Measurements from ENCODE around the gene ENTPD8. TPM values are rescaled to one million over a fixed set of nuclear protein-coding genes. Genes with fewer than 3 reads are reported as not detected.
"Not testable (repeated sequence)": the region's sequence is repeated elsewhere in the genome, so short reads cannot be mapped to it uniquely, and the experiment has no call there.

ENTPD8 gene
- total RNA-seq, 4 donors from 2014 or later, result 0.21 TPM; not detected in 3

- TF ChIP-seq, protein P1, sequence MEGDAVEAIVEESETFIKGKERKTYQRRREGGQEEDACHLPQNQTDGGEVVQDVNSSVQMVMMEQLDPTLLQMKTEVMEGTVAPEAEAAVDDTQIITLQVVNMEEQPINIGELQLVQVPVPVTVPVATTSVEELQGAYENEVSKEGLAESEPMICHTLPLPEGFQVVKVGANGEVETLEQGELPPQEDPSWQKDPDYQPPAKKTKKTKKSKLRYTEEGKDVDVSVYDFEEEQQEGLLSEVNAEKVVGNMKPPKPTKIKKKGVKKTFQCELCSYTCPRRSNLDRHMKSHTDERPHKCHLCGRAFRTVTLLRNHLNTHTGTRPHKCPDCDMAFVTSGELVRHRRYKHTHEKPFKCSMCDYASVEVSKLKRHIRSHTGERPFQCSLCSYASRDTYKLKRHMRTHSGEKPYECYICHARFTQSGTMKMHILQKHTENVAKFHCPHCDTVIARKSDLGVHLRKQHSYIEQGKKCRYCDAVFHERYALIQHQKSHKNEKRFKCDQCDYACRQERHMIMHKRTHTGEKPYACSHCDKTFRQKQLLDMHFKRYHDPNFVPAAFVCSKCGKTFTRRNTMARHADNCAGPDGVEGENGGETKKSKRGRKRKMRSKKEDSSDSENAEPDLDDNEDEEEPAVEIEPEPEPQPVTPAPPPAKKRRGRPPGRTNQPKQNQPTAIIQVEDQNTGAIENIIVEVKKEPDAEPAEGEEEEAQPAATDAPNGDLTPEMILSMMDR (IDR thresholded peaks at IDR 0.05), result no peak
- no peak for TF ChIP-seq POLR2A (IDR thresholded peaks at IDR 0.05)
- Histone ChIP-seq H3K4me3 (no peak overlapping the region), H3K4me1 (peaks cover 0 to 25% of the 10 kb centered on the region in 2 donors), H3K27ac (peak overlapping the region; percentile 21 to 63), H3K27me3 (peaks cover 0 to 8% of the 10 kb centered on the region in 2 donors), H3K36me3 (no peaks in the 10 kb centered on the region), H3K9me3 (no peaks in the 10 kb centered on the region)
- intact Hi-C loops (cut with DNase I; ENCODE audit: low total_unique reads), result loop anchor here (10.0 kb wide), 1 partner anchor 106 kb away; the partner anchor contains the start of gene NRARP
- no peak for DNase-seq
These were observed 30.3 kb downstream of the ENTPD8 start for GRCh38 chr9:137410891-137411249.

DNA sequence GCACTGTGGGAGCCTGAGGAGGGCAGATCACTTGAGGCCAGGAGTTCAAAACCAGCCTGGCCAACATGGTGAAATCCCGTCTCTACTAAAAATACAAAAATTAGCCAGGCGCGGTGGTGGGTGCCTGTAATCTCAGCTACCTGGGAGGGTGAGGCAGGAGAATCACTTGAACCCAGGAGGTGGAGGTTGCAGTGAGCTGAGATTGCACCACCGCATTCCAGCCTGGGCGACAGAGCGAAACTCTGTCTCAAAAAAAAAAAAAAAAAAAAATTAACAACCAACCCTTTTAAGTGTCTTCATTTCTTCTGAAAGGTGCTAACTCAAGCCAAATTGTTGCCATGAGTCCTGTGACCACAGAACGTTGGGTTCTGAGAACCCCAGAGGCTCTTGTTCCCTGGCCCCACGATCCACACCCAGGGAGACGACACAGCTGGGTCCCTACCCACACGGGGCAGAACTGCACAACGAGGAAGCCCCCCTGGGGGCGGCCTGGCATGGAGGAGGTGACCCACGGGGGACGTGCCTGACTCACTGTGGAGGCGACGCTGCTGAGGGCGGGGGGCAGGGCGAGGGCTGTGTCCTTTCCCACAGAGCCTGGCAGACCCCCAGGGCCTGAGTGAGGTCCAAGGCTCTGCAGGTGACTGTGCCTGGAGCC lies 30.8 kb downstream of the ENTPD8 start:
- peak overlapping the region in 1 of 2 donors; percentile 63 for H3K27ac ChIP-seq
- not testable (repeated sequence) for H3K36me3 ChIP-seq, H3K27me3 ChIP-seq, H3K4me3 ChIP-seq, DNase-seq, H3K9me3 ChIP-seq
- H3K4me1 ChIP-seq, result peaks cover 0 to 25% of the 10 kb centered on the region in 2 donors
- intact Hi-C loops (cut with DNase I; ENCODE audit: low total_unique reads), result loop anchor here (10.0 kb wide), 1 partner anchor 106 kb away; the partner anchor contains the start of gene NRARP

DNA sequence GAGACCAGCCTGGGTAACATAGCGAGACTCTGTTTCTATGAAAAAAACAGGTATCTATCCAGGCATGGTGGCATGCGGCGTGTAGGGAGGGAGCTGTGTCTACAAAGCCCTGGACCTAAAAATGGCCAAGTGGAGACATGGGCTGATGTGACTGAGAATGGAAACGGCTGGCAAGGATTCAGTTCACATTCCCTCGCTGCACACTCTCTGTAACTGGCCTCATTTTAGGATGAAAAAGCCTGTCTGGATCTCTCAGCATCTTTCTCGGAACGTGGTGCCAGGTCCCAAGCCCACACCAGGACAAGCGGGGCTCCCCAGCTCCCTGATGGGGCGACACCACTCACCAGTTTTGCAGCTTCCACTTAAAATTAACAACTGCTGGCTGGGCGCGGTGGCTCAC lies 31.6 kb downstream of the ENTPD8 start:
- Histone ChIP-seq H3K27ac (no peak overlapping the region), H3K27me3 (peaks cover 0 to 8% of the 10 kb centered on the region in 2 donors), H3K36me3 (no peaks in the 10 kb centered on the region), H3K4me3 (no peak overlapping the region), H3K9me3 (no peaks in the 10 kb centered on the region), H3K4me1 (peaks cover 0 to 25% of the 10 kb centered on the region in 2 donors)
- intact Hi-C loops (cut with DNase I; ENCODE audit: low total_unique reads), result no loop called here
- no peak for TF ChIP-seq POLR2A (IDR thresholded peaks at IDR 0.05)
- TF ChIP-seq, protein P1 (IDR thresholded peaks at IDR 0.05), result no peak
- DNase-seq, result no peak

DNA sequence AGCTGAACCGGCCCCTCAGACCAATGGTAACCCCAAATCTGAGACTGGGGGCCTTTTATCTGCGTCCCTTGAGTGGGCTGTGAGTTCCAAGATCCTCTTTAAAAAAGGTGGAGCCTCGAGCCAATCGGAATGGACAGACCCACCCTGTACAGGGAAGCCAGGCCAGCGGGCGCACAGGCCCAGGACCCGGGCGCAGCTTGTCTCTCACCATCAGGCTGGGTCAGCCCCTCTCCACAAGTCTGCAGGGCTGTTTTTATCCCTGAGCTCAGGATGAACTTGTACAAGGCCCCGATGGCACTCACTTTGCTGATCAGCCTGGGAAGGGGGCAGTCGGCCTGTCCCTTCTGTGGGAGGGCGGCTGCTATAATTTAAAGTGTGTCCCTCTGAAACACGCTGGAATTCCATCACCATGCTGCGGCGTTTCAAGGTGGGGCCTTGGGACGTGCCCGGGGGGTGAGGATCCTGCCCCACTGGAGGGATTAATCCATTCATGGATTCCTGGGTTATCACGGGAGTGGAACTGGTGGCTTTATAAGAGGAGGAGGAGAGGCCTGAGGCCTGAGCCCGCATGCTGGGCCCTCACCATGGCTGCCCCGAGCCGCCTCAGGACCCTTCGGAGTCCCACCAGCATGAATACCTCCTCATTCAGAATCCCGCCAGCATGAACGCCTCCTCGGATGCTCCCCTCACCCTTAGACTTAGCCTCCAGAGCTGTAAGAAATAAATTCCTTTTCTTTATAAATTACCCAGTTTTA lies 32.3 kb downstream of the ENTPD8 start:
- no peak overlapping the region for H3K27ac ChIP-seq
- H3K9me3 ChIP-seq, result no peaks in the 10 kb centered on the region
- no peak for TF ChIP-seq POLR2A (IDR thresholded peaks at IDR 0.05)
- TF ChIP-seq, protein P1 (IDR thresholded peaks at IDR 0.05), result no peak
- no peak overlapping the region for H3K4me3 ChIP-seq
- H3K27me3 ChIP-seq, result peaks cover 0 to 8% of the 10 kb centered on the region in 2 donors
- intact Hi-C loops (cut with DNase I; ENCODE audit: low total_unique reads), result no loop called here
- no peak for DNase-seq
- no peaks in the 10 kb centered on the region for H3K36me3 ChIP-seq
- H3K4me1 ChIP-seq, result peaks cover 0 to 25% of the 10 kb centered on the region in 2 donors

- TF ChIP-seq POLR2A (IDR thresholded peaks at IDR 0.05), result no peak
- TF ChIP-seq, protein P1 (IDR thresholded peaks at IDR 0.05), result no peak
- Histone ChIP-seq H3K9me3 (no peaks in the 10 kb centered on the region), H3K27me3 (peaks cover 0 to 8% of the 10 kb centered on the region in 2 donors), H3K4me3 (peak overlapping the region; percentile 24 to 35), H3K36me3 (no peaks in the 10 kb centered on the region), H3K27ac (peak overlapping the region; percentile 23 to 68), H3K4me1 (peaks cover 0 to 25% of the 10 kb centered on the region in 2 donors)
- DNase-seq, result peak in 1 of 2 donors; percentile 70
- intact Hi-C loops (cut with DNase I; ENCODE audit: low total_unique reads), result no loop called here
These were observed 33.4 kb downstream of the ENTPD8 start for GRCh38 chr9:137407590-137408300.

Measured in uterus (tissue), 4 donors.